ENCODE measurements around the gene CHCT1.
"Not testable (repeated sequence)": the region's sequence is repeated elsewhere in the genome, so short reads cannot be mapped to it uniquely, and the experiment has no call there.

CHCT1 gene

DNA sequence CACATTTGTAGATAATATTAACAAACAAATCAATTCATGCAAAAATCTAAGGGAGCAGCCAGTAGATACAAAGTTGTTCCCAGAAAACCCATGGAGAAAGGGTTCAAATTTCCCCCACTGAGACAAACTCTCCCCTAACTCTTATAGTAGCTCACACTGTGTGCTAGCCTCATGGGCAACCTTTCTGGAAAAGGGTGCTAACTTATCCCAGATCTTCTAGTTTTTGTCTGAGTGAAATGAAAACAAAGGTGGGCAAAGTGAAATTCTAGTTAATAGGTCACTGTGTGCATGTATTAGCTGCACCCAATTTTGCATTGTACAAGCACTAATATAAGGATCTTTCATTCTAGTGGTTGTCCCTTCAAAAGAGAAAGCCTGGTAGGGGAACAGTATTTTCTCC lies 20.5 kb upstream of the CHCT1 start:
- FAIRE-seq = no peak

DNA sequence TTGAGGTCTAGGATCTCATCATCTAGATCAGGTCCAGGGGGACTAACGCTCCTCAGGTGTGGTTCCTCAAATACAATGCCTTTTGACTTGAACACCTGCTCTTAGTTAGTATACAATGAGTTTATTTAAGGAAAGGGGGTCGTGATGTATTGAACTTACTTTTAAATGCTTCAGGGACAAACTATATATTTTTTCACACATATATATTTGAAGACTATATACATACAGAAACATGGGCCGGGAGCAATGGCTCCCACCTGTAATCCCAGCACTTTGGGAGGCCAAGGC lies 18.8 kb upstream of the CHCT1 start:
- FAIRE-seq = no peak

DNA sequence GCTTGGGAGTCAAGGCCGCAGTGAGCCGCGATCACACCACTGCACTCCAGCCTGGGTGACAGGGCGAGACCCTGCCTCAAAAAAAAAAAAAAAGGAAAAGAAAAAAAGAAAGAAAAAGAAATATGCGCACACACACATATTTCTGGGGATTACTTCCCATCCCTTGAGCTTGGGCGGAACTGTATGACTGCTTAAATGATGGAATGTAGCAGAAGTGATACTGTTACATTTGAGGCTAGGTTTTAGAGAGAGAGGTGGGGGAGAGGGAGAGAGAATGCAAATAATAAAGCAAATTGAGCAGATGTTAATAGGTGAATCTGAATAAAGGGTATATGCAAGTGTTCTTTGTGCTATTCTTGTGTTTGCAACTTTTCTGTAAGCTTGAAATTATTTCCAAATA lies 18.3 kb upstream of the CHCT1 start:
- FAIRE-seq = no peak

DNA sequence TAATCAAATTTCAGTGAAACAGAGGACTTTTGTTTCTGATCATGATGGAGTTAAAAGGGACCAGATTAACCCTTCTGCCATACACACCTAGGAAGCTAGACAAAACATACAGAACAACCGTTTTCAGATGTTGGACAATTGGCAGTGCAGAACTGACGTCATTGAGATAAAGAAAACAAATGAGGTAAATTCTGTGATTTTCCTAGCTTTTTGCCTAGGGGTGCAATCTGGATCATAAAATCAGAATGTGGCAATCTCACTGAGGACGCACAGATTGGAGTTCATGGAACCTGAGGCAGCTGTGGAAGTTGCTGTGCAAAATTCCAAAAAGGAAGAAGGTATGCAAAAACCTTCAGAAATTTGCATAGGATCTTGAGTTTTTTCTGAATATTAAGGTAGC lies 15.4 kb upstream of the CHCT1 start:
- no peak for FAIRE-seq

DNA sequence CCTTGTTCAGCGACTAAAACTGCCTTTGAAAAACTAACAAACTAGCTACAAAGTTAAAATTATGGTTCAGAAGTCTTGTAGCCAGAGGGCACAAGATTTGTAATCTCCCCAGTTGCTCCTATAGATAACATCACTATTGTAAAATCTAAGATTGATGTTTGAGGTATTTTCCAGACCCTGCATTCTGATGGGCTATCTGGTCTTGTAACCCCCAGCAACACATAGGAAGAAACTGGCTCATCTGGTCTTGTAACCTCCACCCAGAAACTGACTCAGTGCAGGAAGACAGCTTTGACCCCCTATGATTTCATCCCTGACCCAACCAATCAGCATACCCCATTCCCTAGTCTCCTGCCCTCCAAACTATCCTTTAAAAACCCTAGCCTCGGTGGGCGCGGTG lies 12.3 kb upstream of the CHCT1 start:
- FAIRE-seq = no peak

DNA sequence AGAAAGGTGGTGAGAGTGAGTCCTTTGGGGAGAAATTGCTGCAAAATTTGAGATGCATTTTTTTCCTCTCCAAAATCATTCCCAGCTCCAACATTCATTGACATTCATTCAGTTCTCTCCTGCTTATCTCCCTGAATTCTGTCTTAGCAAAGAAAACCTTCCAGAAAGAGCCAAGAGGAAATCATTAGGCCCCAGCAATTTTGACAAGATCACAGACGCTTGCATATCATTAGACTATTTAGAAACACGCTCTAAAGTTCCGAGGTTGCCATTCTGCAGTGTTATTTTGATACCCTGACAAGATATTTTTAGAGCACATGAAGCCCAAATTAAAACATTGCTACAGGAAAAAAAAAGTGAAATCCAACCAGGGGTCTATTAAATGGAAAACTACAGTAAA lies 9.6 kb upstream of the CHCT1 start:
- no peak for FAIRE-seq

DNA sequence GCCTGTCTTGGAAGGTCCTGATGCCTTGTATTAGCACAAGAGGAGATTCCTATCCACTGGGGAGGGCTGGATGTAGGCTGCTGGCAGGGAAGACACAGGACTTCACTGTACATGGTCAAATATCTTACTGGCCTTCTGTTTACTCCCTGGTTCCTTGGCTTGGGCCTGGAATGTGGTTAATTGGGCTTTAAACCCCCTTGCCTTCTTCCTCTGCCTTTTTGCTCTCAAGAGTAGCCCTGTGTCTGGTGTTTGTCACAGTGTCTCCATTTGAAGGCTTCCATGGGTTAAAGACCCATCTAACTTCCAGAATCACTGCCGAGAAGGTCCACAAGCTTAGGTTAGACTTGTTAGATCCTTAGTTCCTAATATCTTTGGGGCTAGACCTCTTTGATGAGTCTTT lies 7.1 kb upstream of the CHCT1 start:
- no peak for FAIRE-seq

DNA sequence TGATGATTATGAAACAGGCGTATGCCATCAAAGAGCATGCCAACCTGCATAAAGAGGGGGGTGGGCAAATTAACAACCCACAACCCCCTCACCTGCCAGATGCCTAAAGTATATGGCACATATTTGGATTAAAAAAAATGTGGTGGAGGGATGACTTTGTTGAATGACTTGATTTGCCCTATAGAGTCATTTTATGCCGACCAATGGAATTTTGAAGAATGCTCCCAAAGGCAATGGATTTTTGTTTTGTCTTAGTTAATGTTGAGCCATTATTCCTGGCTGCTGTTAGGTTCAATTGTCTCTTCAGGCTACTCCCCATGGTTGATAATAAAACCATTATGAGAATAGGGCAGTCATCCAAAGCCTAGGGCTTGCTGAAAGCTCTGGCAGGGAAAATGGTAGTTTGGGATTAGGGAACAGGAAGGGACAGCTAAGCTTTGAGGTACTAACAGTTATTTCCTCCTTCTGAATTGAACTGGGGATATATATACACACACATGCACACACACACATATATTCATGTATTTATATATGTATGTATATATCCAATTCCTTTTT lies 5.8 kb upstream of the CHCT1 start:
- FAIRE-seq = no peak

DNA sequence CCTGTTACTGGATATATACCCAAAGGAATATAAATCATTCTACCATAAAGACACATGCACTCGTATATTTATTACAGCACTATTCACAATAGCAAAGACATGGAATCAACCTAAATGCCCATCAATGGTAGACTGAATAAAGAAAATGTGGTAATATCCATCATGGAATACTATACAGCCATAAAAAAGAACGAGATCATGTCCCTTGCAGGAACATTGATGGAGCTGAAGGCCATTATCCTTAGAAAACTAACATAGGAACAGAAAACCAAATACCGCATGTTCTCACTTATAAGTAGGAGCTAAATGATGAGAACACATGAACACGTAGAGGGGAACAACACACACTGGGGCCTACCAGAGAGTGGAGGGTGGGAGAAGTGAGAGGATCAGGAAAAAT lies 3.3 kb upstream of the CHCT1 start:
- FAIRE-seq = not testable (repeated sequence)

DNA sequence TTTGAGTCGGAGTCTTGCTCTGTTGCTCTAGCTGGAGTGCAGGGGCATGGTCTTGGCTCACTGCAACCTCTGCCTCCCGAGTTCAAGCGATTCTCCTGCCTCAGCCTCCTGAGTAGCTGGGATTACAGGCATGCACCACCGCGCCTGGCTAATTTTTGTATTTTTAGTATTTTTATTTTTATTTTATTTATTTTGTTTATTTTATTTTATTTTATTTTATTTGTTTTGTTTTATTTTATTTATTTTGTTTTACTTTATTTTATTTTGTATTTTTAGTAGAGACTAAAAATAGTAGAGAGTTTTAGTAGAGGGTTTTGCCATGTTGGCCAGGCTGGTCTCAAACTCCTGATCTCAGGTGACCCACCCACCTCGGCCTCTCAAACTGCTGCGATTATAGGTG lies 2.4 kb upstream of the CHCT1 start:
- FAIRE-seq = not testable (repeated sequence)

DNA sequence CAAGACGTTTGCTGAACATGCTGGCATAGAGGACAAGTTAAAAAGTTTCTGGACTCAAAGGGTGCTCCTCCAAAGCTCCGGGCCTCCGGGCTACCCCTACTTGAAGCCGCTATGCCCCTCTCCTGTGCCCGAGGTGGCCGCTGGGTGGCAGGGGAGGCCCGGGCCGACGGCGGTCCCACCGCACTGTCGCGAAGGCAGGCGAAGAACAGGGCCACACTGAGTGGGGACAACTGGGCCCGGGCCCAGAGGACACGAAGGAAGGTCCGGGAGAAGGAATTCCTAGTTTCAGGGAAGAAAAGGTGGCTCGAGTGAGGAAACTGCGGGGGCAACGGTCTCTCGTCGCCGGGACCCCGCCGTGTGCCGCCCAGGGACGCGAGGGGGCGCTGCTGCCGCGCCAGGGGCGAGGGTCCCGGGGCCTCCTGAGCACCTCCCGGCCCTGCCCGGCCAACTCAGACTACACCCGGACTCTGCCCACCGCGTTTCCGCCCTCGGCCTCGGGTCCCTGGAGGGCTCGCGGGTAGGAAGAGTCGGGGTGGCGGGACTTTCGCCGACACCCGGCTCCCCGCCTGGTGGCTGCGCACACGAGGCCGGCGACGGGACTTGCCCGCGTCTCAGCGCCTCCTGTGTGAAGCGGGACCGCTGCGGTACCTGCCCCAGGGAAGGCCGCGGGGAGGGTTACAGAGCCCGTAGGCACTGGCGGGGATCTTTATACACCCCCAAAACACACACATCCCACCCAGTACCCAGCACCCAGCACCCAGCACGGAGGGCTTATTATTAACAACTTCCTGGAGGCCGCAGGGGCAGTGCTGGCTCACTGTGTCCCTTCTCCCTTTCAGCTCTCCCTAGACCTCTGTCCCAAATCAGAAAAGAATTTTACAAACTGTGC lies 772 bp upstream of the CHCT1 start:
- no peak for FAIRE-seq

DNA sequence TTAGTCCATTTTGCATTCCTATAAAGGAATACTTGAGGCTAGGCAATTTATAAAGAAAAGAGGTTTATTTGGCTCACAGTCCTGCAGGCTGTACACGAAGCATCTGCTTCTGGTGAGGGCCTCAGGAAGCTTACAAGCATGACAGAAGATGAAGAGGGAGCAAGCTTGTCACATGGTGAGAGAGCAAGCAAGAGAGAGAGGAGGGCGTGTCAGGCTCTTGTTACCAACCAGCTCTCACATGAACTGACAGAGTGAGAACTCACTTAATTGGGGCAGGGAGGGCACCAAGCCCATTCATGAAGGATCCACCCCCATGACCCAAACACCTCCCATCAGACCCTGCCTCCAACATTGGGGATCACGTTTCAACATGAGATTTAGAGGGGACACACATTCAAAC lies 1.6 kb downstream of the CHCT1 start:
- FAIRE-seq = no peak

DNA sequence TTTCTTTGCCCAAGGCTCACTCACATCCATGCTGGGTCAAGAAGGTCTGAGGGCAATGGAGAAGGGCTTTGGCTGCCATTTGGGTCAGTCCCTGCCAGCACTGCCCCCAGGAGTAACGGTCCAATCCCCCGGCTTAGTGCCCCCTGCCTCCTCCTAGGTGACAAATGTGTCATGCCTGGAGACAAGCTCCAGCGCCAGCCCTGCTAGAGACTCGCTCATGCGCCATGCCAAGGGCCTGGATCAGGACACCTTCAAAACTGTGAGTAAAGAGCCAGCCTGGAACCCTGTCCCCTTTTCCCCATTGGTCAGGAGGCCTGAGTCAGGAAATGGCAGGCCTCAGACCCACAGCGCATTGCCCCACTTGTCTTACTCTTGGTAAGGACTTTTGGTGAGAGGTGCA lies 3.3 kb downstream of the CHCT1 start:
- no peak for FAIRE-seq

DNA sequence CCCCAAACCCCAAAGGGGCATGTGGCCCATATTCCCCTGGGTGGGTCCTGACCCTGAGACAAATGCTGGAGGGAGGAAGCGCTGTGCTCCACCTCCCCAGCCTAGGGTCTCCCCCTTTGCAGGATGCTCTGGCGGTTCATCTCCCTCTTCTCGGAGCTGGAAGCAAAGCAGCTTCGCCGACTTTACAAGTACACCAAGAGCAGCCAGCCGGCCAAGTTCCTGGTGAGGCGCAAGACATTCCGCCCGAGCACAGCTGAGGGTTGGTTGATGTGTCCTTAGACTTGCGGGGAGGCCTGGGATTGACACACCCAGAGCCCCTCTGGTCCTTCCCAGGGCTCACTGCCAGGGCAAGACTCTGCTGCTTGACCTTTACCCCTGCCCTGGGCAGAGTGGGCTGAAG lies 4.3 kb downstream of the CHCT1 start:
- FAIRE-seq = no peak

DNA sequence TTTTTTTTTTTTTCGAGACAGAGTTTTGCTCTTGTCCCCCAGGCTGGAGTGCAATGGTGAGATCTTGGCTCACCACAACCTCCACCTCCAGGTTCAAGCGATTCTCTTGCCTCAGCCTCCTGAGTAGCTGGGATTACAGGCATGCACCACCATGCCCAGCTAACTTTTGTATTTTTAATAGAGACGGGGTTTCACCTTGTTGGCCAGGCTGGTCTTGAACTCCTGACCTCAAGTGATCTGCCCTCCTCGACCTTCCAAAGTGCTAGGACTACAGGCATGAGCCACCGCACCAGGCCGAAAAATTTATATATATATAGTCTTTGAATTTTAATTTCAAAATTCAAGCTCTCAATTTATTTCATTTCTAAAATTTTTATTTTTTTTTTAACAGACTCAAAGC lies 6.2 kb downstream of the CHCT1 start:
- FAIRE-seq = not testable (repeated sequence)

DNA sequence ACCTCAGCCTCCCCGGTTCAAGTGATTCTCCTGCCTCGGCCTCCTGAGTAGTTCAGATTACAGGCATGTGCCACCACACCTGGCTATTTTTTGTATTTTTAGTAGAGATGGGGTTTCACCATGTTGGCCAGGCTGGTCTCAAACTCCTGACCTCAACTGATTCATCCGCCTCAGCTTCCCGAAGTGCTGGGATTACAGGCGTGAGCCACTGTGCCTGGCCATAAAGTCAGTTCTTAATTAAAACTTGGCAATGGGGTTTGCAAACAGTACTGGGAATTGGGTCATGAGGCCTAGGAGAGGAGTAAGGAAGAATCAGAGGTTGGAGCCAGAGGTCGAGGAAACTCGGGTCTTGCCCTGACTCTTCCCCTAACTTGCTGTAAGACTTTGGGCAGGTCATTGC lies 8.3 kb downstream of the CHCT1 start:
- not testable (repeated sequence) for FAIRE-seq

DNA sequence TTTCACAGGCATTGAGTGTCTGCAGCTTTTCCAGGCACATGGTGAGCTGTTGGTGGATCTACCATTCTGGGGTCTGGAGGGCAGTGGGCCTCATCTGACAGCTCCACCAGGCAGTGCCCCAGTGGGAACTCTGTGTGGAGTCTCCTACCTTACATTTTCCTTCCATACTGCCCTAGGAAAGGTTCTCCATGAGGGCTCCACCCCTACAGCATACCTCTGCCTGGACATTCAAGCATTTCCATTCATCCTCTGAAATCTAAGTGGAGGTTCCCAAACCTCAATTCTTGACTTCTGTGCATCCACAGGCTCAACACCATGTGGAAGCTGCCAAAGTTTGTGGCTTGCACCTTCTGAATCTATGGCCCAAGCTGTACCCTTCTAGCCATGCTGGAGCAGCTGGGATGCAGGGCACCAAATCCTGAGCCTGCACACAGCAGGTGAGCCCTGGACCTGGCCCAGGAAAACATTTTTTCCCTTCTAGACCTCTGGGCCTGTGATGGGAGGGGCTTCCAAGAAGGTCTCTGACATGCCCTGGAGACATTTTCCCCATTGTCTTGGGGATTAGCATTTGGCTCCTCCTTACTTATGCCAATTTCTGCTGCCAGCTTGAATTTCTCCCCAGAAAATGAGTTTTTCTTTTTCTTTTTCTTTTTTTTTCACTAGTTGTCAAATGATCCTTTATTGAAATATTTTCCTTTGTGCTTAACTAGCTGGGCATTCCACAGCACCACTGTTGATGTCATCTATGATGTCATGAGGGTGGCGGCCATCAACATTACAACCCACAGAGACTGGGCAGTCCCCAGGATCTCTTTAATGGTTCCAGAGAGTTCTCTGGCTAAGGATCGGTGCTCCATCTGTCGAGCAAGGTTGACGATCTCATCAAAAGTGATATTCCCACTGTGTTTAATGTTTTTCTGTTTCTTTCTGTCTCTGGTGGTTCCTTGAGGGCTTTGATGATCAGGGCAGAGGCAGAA lies 11.0 kb downstream of the CHCT1 start:
- FAIRE-seq = not testable (repeated sequence)

DNA sequence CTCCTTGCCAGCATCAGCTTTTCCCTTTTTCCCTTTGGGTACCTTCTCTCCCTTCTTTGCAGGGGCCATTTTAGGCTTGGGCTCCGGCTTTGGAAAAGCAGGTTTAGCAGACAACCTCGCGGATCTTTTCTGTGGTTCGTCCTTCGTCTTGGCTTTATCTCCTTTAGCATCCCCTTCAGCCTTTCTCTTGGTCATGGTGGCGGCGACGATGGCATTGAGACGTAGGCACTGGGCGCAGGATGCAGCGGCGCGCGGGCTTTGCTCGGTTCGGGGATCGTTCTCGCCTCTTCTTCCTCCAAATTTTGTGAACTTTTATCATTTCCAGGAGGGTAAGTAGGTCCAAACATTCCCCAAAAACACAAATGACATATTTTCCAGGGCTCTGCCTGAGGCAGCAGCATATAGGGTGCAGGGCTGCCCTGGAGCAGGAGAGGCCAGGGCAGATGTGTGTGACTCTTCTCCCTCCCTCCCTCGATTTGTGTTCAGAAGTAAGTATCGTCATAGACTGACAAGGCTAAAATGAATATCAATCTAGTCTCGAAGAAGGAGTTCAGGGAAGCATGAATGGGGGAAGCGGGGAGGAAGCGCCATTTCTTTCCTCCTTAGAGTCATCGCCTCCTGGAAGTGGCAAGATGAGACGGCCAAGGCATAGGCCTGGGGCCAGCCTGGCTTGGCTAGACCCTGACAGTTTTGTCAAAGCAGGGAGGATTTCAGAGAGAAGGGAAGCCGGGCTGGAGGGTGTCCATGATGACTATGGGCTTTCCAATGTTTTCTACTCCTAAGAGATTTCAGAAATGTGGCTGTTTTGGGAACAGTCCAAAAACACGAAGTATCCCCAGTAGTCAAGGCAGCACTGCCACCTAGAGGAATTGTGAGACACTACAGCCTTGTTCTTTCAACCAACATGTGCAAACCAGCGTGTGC lies 13.2 kb downstream of the CHCT1 start:
- peak; percentile 82 for FAIRE-seq

DNA sequence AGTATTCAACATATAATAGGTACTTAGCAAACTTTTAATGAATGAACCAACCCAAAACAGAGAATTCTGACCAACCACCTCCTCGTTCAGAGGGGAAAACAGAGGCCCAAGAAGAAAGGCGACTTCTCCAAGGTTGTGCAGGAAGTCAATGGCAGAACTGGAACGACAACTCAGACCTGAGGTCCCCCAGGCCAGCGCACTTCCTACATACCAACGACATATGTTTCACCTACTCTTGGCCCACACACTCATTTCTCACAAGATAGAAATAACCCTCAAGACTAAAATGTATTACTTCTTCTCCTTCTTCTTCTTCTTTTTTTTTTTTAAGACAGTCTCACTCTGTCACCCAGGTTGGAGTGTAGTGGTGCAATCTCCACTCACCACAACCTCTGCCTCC lies 14.4 kb downstream of the CHCT1 start:
- FAIRE-seq = no peak

DNA sequence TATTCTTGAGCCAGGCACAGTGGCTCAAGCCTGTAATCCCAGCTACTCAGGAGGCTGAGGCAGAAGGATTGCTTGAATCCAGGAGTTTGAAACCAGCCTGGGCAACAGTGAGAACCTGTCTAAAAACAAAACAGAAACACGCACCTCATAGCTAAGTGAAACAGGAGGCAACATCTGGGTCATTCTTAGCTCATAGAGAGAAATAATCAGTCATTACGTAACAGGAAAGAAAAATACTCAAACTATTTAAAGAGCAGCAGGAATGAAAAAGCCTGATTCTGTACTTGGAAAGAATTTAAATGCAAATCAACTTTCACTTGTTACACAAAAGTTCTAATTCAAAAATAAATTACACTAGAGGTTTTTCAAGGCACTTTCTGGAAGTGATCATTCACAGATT lies 17.2 kb downstream of the CHCT1 start:
- FAIRE-seq = no peak

DNA sequence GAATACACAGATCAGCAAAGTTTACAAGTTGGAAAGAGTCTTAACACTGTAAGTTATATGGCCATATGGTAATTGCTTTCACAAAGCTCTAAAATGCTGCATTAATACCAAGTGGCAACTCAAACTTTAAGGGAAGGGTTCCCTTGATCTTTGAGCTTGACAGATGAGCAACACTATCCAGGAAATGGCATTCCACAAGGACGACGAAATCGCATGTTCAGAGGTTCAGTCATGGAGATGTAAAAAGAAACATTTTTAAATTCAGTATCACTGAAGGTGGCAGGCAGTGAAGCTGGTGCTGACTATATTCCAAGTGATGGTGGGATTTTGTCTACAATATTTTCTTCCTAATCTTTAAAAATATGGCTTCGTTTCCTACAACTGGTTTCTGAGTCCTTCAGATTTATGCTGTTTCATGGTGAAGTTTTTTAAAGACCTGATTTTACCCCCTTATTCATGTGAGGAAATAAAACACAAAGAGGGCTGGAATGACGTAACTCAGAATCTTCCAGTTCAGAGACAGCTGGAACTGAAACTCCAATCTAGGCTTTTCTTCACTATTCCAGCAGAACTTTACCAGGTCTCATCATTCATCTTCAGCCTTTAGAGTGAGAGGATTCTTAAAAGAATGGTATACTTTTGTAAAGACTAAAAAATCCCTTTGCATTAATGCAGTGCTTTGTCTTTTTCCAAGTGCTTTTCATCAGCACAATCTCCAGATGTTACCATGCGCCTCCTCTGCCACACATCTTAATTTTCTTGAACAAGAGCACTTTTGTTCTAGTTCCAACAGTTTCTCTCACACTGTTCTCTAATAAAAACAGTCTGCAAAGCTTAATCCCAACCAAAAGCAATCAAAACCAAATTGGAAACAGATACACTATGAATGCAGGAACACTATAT lies 20.2 kb downstream of the CHCT1 start:
- no peak for FAIRE-seq

DNA sequence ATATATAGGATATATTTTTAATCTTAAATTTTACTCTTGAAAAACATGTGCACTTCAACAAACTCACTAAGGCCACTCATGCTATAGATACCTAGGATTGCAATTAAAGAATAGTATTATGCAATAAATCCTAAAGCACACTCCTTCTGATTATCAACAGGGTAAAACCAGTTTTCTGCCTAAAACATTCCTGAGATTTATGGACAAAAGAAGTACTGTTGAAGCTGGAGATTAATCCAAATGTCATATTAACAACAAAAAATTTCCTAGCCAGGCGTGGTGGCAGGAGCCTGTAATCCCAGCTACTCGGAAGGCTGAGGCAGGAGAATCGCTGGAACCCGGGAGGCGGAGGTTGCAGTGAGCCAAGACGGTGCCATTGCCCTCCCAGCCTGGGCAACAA lies 21.4 kb downstream of the CHCT1 start:
- no peak for FAIRE-seq

All from islet of Langerhans (tissue), 1 donor.